ENCODE results near the gene ALK. TPM values are rescaled to one million over a fixed set of nuclear protein-coding genes. Genes with fewer than 3 reads are reported as not detected.
A peak's percentile ranks its signal among the peaks of the same experiment; 100 is the strongest.

The ALK gene
- total RNA-seq, 8 experiments from 2014 or later: 0.49 to 8.8 (median 3.8) TPM

DNA sequence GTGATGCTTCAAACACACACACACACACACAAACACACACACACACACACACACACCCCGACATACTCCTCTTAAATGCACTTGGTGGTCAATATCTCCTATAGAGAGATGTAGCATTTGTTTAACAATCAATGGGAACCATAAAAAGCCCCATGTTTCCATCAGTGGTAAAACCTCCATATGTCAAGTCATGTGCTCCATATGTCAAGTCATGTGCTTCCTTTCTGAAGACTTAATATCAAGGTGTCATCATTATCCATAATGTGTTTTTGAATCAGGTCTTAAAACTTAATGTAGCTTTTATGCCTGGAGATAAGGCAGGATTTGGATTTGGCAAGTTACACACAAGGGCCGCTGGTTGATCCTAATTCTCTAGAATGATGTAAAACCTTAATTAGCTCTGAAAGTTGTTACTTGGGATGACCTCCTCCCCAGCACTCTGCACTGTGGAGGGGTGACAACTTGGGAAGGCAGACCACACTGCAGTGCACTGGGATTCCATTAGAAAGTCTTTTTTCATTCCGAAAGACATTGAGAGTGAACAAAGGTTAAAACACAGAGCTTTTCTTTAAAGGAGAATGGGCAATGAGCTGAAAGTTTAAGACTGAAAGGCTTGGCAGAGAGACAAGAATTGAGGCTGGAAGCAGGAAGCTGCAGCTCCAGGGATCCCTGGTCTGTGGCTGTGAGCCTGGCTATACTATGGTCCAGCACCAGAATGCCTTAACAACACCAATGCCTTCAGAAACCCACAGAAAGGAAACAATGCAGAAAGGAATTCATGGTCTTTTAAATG lies 26.4 kb downstream of the ALK start:
- no peak overlapping the region for H3K4me3 ChIP-seq
- no peak overlapping the region for H3K27ac ChIP-seq
- WGBS, 10 experiments: 0 to 43% (median 17%) methylated on average over 1 to 3 of the region's 3 CpGs; no CpG with 5 or more reads in 3 of the 10 experiments
- peak in 5 of 8 experiments; percentile 38 to 75 (median 46) for ATAC-seq (replicated peaks in 6 of 8)
- peaks cover 52 to 54% of the 10 kb centered on the region in 2 donors for H3K4me1 ChIP-seq (replicated peaks in 1 of 2)
- in situ Hi-C loops (cut with MboI; ENCODE audit: low pct_unique_long_range_greater_than_20kb in 2 of 9, low sequenced_read_pairs in 9 of 9, unreplicated experiment in 9 of 9): no loop called here

- H3K27ac ChIP-seq: no peak overlapping the region
- WGBS, 10 experiments: 17 to 82% (median 55%) methylated on average over 2 to 4 of the region's 5 CpGs; no CpG with 5 or more reads in 4 of the 10 experiments
- in situ Hi-C loops (cut with MboI; ENCODE audit: low pct_unique_long_range_greater_than_20kb in 2 of 9, low sequenced_read_pairs in 9 of 9, unreplicated experiment in 9 of 9): no loop called here
- peaks cover 47 to 49% of the 10 kb centered on the region in 2 donors for H3K4me1 ChIP-seq (replicated peaks in 1 of 2)
- peak in 5 of 8 experiments; percentile 66 to 96 (median 95) for ATAC-seq (replicated peaks in 6 of 8)
- no peak overlapping the region for H3K4me3 ChIP-seq
Measured at GRCh38 chr2:29892585-29893259, 28.7 kb downstream of the ALK start.

- ATAC-seq (replicated peaks in 6 of 8): peak in 4 of 8 experiments; percentile 58 to 73 (median 67)
- H3K4me3 ChIP-seq: no peak overlapping the region
- in situ Hi-C loops (cut with MboI; ENCODE audit: low pct_unique_long_range_greater_than_20kb in 2 of 9, low sequenced_read_pairs in 9 of 9, unreplicated experiment in 9 of 9): no loop called here
- H3K4me1 ChIP-seq (replicated peaks in 1 of 2): peaks cover 14 to 17% of the 10 kb centered on the region in 2 donors
- no peak overlapping the region for H3K27ac ChIP-seq
- 0 to 80% (median 53%) methylated on average over 1 to 6 of the region's 6 CpGs for WGBS, 10 experiments
Measured at GRCh38 chr2:29881089-29881730, 40.2 kb downstream of the ALK start.

DNA sequence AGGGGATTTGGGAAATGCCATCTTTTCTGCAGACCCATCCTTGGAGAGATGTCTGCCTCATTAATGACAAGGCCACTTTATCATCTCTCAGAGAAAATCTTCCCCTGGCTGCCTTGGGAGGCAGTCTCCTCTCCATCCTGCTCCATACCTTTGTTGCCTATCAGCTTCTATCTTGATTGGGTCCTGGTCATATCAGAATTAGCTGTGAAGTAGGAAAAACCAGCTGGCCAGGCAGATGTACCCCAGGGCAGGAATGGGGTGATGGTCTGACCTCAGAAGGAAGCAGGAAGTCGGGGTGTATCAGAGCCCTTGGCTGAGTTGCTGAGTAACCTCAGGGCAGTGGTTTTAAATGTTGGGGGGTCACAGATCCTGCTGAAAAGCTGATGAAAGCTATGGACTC lies 41.3 kb downstream of the ALK start:
- WGBS, 10 experiments: 13 to 63% methylated on average over 1 of the region's 1 CpG; no CpG with 5 or more reads in 8 of the 10 experiments

GRCh38 chr2:29879456-29879855 lies 41.9 kb downstream of the ALK start:
- no peak overlapping the region for H3K27ac ChIP-seq
- H3K4me3 ChIP-seq: no peak overlapping the region
- in situ Hi-C loops (cut with MboI; ENCODE audit: low pct_unique_long_range_greater_than_20kb in 2 of 9, low sequenced_read_pairs in 9 of 9, unreplicated experiment in 9 of 9): no loop called here
- 0 to 33% (median 10%) methylated on average over 1 to 2 of the region's 2 CpGs; no CpG with 5 or more reads in 1 of the 10 experiments for WGBS, 10 experiments
- peaks cover 14 to 17% of the 10 kb centered on the region in 2 donors for H3K4me1 ChIP-seq (replicated peaks in 1 of 2)
- no peak for ATAC-seq (replicated peaks in 6 of 8)

More for the DNA sequence above, 41.3 kb downstream of the ALK start:
- no peak for ATAC-seq (replicated peaks in 6 of 8)
- H3K4me3 ChIP-seq: no peak overlapping the region
- in situ Hi-C loops (cut with MboI; ENCODE audit: low pct_unique_long_range_greater_than_20kb in 2 of 9, low sequenced_read_pairs in 9 of 9, unreplicated experiment in 9 of 9): no loop called here
- peaks cover 14 to 17% of the 10 kb centered on the region in 2 donors for H3K4me1 ChIP-seq (replicated peaks in 1 of 2)
- no peak overlapping the region for H3K27ac ChIP-seq

- WGBS, 10 experiments: 0 to 84% (median 61%) methylated on average over 1 to 3 of the region's 3 CpGs; no CpG with 5 or more reads in 4 of the 10 experiments
- H3K4me3 ChIP-seq: no peak overlapping the region
- peaks cover 14 to 17% of the 10 kb centered on the region in 2 donors for H3K4me1 ChIP-seq (replicated peaks in 1 of 2)
- ATAC-seq (replicated peaks in 6 of 8): peak in 5 of 8 experiments; percentile 17 to 77 (median 38)
- in situ Hi-C loops (cut with MboI; ENCODE audit: low pct_unique_long_range_greater_than_20kb in 2 of 9, low sequenced_read_pairs in 9 of 9, unreplicated experiment in 9 of 9): no loop called here
- no peak overlapping the region for H3K27ac ChIP-seq
Measured at GRCh38 chr2:29878898-29879297, 42.5 kb downstream of the ALK start.

DNA sequence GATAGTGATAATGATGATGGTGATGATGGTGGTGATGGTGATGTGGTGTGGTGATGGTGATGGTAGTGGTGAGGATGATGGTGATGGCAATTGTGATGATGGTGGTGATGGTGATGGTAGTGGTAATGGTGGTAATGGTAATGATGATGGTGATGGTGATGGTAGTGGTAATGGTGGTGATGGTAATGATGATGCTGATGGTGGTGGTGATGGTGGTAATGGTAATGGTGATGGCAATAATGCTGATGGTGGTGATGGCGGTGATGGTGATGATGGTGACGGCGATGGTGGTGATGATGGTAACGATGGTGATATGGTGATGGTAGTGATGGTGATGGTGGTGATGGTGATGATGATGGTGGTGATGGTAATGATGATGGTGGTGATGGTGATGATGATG lies 45.0 kb downstream of the ALK start:
- peaks cover 11 to 14% of the 10 kb centered on the region in 2 donors for H3K4me1 ChIP-seq (replicated peaks in 1 of 2)
- WGBS, 10 experiments: 50 to 100% (median 93%) methylated on average over 2 to 4 of the region's 4 CpGs
- ATAC-seq (replicated peaks in 6 of 8): no peak
- in situ Hi-C loops (cut with MboI; ENCODE audit: low pct_unique_long_range_greater_than_20kb in 2 of 9, low sequenced_read_pairs in 9 of 9, unreplicated experiment in 9 of 9): no loop called here
- H3K27ac ChIP-seq: no peak overlapping the region
- no peak overlapping the region for H3K4me3 ChIP-seq

DNA sequence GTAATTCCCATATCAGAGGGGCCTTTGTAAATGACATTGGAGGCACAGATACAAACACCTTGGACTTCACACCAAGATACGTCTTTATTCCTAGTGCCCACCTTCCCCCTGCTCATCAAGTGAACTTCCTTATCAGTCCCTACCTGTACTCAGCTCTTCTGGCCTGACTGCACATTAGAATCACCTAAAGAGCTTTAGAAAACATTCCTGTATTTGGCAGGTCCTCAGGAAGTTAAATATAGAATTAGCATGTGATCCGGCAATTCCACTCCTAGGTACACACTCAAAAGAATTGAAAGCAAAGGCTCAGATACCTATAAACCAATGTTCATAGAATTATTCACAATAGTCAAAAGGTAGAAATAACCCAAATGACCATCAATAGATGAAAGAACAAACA lies 46.6 kb downstream of the ALK start:
- in situ Hi-C loops (cut with MboI; ENCODE audit: low pct_unique_long_range_greater_than_20kb in 2 of 9, low sequenced_read_pairs in 9 of 9, unreplicated experiment in 9 of 9): no loop called here
- H3K4me3 ChIP-seq: no peak overlapping the region
- no peak overlapping the region for H3K27ac ChIP-seq
- 33 to 100% (median 100%) methylated on average over 1 to 2 of the region's 2 CpGs; no CpG with 5 or more reads in 1 of the 10 experiments for WGBS, 10 experiments
- H3K4me1 ChIP-seq (replicated peaks in 1 of 2): peaks cover 1 to 3% of the 10 kb centered on the region in 2 donors
- ATAC-seq (replicated peaks in 6 of 8): no peak

DNA sequence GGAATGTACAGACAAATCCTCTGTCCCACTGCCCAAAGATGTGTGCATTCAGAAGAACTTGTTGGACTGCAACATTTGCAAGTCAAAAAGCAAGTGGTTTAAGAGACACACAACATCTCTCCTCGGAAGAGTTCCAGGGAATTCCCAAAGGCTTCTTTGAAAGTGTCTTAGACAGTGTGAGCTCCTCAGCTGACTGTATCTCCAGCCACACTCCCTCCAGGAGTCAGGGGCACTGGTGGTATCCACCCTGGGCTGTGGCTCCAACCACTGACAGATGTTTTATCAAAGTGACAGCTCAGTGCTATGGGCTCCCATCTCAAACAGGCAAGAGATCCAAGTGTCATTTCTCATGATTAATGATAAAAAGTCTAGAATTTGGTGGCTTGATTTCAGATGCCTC lies 48.5 kb downstream of the ALK start:
- peak in 2 of 8 experiments; percentile 50 to 72 for ATAC-seq (replicated peaks in 6 of 8)
- no peak overlapping the region for H3K27ac ChIP-seq
- in situ Hi-C loops (cut with MboI; ENCODE audit: low pct_unique_long_range_greater_than_20kb in 2 of 9, low sequenced_read_pairs in 9 of 9, unreplicated experiment in 9 of 9): no loop called here
- H3K4me1 ChIP-seq (replicated peaks in 1 of 2): peaks cover 3 to 8% of the 10 kb centered on the region in 2 donors
- 0 to 100% (median 30%) methylated on average over 1 of the region's 1 CpG; no CpG with 5 or more reads in 4 of the 10 experiments for WGBS, 10 experiments
- no peak overlapping the region for H3K4me3 ChIP-seq

GRCh38 chr2:29871541-29871940 lies 49.8 kb downstream of the ALK start:
- ATAC-seq (replicated peaks in 6 of 8): no peak
- in situ Hi-C loops (cut with MboI; ENCODE audit: low pct_unique_long_range_greater_than_20kb in 2 of 9, low sequenced_read_pairs in 9 of 9, unreplicated experiment in 9 of 9): no loop called here
- no peak overlapping the region for H3K27ac ChIP-seq
- 51 to 100% methylated on average over 2 of the region's 2 CpGs; no CpG with 5 or more reads in 8 of the 10 experiments for WGBS, 10 experiments
- peaks cover 3 to 8% of the 10 kb centered on the region in 2 donors for H3K4me1 ChIP-seq (replicated peaks in 1 of 2)
- no peak overlapping the region for H3K4me3 ChIP-seq

- in situ Hi-C loops (cut with MboI; ENCODE audit: low pct_unique_long_range_greater_than_20kb in 2 of 9, low sequenced_read_pairs in 9 of 9, unreplicated experiment in 9 of 9): no loop called here
- no peak for ATAC-seq (replicated peaks in 6 of 8)
- Histone ChIP-seq H3K27ac (no peak overlapping the region), H3K4me3 (no peak overlapping the region), H3K4me1 (replicated peaks in 1 of 2) (peaks cover 0 to 8% of the 10 kb centered on the region in 2 donors)
- WGBS, 10 experiments: 13 to 100% (median 92%) methylated on average over 1 of the region's 1 CpG; no CpG with 5 or more reads in 4 of the 10 experiments
Measured at GRCh38 chr2:29865512-29865911, 55.9 kb downstream of the ALK start.

DNA sequence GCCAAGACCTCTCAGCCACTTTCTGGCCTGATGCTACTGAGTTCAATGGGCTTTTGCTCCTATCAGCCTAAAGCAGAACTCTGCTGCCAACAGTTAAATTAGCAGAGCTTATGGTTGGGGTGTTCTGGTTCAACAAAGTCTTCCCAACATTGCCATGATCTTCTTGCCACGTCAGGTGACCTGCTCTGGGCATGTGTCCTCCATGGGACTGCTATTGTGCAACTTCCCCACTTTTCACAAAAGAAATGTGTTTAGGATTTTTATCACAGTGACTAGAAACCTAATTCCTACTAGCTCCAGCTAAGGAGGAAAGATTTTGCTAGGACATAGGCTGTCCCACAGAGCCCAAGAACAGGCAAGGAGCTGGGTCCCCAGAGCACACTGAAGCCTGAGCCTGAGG lies 56.4 kb downstream of the ALK start:
- H3K4me3 ChIP-seq: no peak overlapping the region
- H3K4me1 ChIP-seq (replicated peaks in 1 of 2): peaks cover 0 to 8% of the 10 kb centered on the region in 2 donors
- no peak for ATAC-seq (replicated peaks in 6 of 8)
- in situ Hi-C loops (cut with MboI; ENCODE audit: low pct_unique_long_range_greater_than_20kb in 2 of 9, low sequenced_read_pairs in 9 of 9, unreplicated experiment in 9 of 9): no loop called here
- WGBS, 10 experiments: 0 to 50% (median 0%) methylated on average over 1 of the region's 1 CpG; no CpG with 5 or more reads in 5 of the 10 experiments
- no peak overlapping the region for H3K27ac ChIP-seq
